Measurements from ENCODE around the gene CAMK2G. TPM values are rescaled to one million over a fixed set of nuclear protein-coding genes. Genes with fewer than 3 reads are reported as not detected.
"Not testable (repeated sequence)": the region's sequence is repeated elsewhere in the genome, so short reads cannot be mapped to it uniquely, and the experiment has no call there.

CAMK2G gene
- polyA plus RNA-seq, 12 donors, result 23.7 to 39.2 (median 31.3) TPM; not detected in 1

GRCh38 chr10:73840403-73841060 lies 33.8 kb downstream of the CAMK2G start:
- no peak for DNase-seq

- DNase-seq, result no peak
Measured at GRCh38 chr10:73840056-73840402, 34.3 kb downstream of the CAMK2G start.

- DNase-seq, result no peak
Measured at GRCh38 chr10:73839276-73839966, 34.9 kb downstream of the CAMK2G start.

GRCh38 chr10:73838827-73839226 lies 35.5 kb downstream of the CAMK2G start:
- DNase-seq, result no peak

GRCh38 chr10:73838008-73838567 lies 36.3 kb downstream of the CAMK2G start:
- DNase-seq, result no peak

GRCh38 chr10:73837072-73837471 lies 37.3 kb downstream of the CAMK2G start:
- DNase-seq, result no peak

GRCh38 chr10:73836427-73836980 lies 37.9 kb downstream of the CAMK2G start:
- DNase-seq, result no peak

- not testable (repeated sequence) for DNase-seq
Measured at GRCh38 chr10:73829090-73829489, 45.3 kb downstream of the CAMK2G start.

- no peak for DNase-seq
Measured at GRCh38 chr10:73828161-73828560, 46.2 kb downstream of the CAMK2G start.

- no peak for DNase-seq
Measured at GRCh38 chr10:73827346-73828089, 46.8 kb downstream of the CAMK2G start.

- DNase-seq, result no peak
Measured at GRCh38 chr10:73824146-73824725, 50.1 kb downstream of the CAMK2G start.

GRCh38 chr10:73823391-73823790 lies 51.0 kb downstream of the CAMK2G start:
- DNase-seq, result no peak

- no peak for DNase-seq
Measured at GRCh38 chr10:73819513-73820093, 54.8 kb downstream of the CAMK2G start.

- DNase-seq, result no peak
Measured at GRCh38 chr10:73819081-73819480, 55.3 kb downstream of the CAMK2G start.

- DNase-seq, result no peak
Measured at GRCh38 chr10:73818402-73818801, 56.0 kb downstream of the CAMK2G start.

GRCh38 chr10:73817826-73818225 lies 56.5 kb downstream of the CAMK2G start:
- no peak for DNase-seq

- no peak for DNase-seq
Measured at GRCh38 chr10:73816917-73817729, 57.2 kb downstream of the CAMK2G start.

GRCh38 chr10:73815719-73816030 lies 58.7 kb downstream of the CAMK2G start:
- DNase-seq, result no peak

- DNase-seq, result no peak
Measured at GRCh38 chr10:73814896-73815718, 59.2 kb downstream of the CAMK2G start.
